NCI-H187 treated with DMSO at 0.1 percent for 48 hours (cell line): ENCODE results near the gene GADD45G.

Source experiments
- DNase-seq: peaks from one replicate; lab custom pipeline; 2025; lab: John Stamatoyannopoulos, UW

The GADD45G gene

DNA sequence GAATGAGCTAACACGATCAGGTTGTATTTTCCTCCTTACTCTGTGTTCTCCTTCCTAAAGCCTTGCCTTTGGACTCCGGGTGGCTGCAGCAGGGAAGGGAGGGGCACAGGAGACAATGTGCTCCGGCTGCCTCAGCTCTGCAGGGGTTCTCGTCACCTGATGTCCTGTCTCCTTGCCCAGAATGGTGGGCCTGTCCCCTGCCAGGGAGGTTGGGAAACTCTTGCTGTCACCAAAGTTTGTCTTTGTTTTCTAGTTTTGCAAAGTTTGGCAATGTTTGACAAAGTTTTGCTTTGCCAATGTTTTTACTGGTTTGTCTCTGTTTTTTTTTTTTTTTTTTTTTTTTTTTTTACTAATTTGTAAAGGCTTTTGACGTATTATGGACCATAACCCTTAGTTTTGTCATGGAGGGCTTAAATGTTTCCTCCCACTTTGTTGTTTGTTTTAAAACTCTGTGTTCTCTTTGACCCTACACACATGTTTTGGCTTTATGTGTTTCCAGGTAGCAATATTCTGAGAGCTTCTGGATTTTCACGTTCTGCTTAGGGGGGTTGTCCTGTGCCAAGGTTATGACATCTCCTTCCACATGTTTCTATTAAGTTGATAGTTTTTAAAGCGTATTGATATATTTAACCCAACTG is 49.3 kb downstream of the GADD45G start:
- DNase-seq, result no peak

DNA sequence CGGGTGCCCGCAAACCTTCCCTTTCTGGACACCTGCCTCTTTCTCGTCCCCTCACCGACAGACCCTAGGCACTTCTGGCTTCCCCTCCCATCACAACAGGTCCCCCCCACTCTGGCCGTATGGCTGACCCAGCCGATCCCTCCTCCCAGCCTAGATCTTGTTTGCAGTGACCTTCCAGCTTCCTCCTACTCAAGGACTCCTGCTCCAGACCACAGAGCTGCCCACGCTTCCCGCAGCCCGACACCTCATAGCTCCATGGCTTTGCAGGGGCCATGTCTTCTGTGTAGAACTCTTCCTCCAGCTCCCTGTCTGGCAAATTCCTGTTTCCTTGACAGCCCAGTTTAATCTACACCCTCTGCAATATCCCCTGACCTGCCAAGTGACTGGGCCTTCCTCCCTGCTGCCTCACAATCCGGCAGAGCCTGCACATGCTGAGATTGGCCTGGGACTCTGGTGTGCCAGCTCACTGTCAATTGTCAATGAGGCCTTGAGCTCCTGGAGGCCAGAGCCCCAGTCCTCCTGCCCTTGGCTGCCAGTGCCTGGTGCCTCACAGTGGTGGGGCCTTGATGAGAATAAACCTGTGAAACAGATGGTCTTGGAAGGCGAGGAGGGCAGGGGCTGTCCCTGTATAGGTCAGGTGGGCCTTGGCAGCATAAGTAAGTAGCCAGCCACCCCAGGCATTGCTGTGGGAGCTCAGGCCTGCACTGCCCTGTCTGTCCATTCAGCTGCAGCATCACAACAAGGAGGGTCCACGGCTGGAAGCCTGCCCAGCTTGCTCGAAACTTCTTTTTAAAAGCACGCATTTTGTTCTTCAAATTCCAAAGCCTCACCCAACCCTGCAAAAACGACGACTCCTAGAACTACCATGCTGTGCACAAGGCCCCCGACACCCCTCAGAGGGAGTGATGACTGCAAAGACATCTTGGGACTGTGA is 50.5 kb downstream of the GADD45G start:
- no peak for DNase-seq
